GOT3 (cell line): Measurements from ENCODE around the gene SLC30A10.
"Not testable (repeated sequence)": the region's sequence is repeated elsewhere in the genome, so short reads cannot be mapped to it uniquely, and the experiment has no call there.

Experiments used
- DNase-seq: peaks from one replicate; lab custom pipeline; 2025; ENCODE audit warnings: mixed read lengths; lab: John Stamatoyannopoulos, UW

SLC30A10 gene

DNA sequence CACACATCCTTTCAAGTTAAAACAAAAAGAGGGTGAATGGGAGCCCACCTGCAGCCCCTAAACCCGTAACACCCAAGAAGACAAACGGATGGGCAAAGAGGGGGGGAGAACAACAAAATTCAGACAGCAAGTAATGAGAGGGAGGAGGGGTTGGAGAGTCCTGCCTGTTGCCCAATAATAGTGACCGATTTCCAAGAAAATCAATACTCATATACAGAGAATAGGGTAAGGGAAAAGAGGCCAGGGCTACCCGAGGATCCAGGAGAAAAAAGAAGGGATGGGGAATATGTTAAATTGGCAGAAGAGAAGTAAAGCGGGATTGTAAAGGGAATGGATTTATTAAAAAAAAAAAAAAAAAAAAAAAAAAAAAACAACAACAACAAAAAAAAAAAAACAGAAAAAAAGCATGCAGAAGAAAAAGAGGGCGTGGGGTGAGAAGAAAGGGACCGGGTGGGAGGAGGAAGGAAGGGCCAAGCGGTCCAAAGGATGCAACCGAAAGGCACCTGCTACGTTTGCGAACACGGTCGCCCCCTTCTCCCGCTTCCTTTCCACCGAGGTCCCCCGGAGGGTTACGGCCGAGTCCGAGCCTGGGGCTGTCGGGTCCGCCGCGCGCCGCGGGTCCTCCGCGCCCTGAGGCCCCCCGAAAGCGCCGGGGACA, 930 bp downstream of the SLC30A10 start:
- DNase-seq: no peak

DNA sequence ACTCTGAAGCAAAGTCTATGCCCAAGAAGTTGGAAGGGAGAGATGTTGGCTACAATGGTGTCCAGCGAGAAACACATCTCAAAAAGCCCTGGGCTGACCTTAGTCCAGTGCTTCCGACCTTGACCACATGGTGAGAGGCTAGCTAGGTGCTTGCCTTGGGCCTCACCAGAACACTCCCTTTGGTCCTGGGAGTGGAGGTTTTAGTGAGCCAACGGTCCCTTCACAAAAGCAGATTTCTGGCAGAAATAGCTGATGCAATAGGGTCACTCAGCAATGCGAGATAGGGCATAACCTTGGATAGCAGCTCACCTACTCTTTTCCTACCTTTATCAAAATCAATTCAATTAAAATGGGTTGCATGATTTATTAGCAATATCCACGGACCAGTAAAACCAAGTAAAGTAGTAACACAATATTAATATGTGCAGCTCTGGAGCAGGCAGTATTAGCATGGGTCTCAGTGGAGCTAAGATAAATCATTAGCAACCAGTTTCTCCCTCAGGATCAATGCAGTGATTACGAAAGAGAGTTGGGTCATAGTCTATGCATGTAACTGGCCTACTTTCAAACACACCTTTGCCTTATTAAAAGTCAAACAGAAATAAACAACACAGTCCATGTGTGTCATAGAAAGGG, 1.9 kb downstream of the SLC30A10 start:
- no peak for DNase-seq

DNA sequence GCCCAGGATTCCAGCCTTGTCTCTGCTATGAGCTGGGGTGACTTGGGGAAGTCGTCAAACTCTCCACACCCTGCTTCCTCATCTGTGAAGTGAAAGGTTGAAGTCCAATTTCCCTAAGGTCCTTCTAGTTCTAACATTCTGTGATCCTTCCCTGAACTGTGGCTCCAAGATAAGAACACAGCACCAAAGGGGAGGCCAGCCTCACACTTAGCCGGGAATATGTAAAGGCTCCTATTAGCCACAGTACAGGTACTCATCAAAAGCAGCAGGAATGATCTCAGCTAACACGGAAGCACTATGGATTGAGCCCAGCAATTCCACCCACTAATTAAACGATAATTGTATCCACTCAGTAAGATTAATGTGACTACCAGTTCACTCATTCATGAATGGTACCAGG, 4.0 kb downstream of the SLC30A10 start:
- no peak for DNase-seq

DNA sequence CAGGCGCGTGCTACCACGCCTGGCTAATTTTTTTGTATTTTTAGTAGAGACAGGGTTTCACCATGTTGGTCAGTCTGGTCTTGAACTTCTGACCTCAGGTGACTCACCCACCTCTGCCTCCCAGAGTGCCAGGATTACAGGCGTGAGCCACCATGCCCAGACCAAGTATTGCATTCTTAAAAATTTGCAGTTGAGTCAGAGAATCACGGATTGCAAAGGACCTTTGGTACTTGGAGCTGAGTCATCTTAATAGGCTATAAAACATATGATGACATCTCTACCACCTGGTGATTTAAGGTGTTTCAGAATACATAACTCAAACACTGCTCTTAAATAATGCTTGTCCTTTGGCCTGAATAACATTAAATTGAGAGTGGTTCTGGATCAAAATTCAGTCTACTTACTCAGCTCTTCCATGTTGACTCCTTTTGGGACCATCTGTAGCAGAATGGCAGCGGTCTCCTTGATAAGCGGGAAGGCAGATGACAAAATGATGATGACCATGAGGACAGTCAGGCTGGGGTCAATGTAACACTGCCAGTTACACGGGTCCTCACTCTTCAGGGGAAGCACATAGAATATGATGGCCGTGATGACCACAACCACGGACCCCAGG, 10.4 kb downstream of the SLC30A10 start:
- DNase-seq: no peak

DNA sequence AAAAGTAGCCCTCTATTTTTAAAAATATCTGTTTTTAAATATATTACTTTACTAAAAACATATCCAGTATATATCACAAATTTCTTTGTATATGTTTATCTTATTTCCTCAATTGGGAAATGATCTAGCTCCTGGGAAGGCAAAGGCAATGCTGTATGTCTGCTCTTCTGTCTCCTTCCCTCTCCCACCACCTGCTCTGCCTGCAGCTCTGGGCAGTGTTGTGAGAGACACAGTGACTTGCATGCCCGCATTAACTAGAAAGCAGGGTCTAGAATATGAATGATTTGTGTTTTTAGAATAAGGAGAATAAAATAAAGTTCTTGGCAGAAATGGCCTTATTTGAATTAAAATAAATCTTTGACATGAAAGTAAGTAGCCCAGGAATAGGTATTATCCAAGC, 11.1 kb downstream of the SLC30A10 start:
- DNase-seq: no peak

DNA sequence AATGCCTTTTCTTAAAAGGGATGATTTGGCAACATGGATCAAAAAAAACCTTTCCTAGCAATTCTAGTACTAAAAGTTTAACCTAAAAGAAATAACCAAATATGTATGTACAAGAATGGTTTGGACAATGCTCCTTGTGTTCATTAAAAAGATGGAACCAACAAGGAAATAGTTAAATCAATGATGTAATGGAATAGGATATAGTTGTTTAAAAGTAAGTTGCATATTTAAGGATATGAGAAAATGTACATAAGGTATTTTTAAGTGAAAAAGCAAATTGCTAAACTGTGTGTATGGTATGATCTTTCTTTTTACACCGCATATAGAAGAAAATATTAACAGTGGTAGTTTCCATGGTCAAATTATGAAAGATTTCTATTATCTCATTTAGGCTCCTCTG, 12.1 kb downstream of the SLC30A10 start:
- no peak for DNase-seq

DNA sequence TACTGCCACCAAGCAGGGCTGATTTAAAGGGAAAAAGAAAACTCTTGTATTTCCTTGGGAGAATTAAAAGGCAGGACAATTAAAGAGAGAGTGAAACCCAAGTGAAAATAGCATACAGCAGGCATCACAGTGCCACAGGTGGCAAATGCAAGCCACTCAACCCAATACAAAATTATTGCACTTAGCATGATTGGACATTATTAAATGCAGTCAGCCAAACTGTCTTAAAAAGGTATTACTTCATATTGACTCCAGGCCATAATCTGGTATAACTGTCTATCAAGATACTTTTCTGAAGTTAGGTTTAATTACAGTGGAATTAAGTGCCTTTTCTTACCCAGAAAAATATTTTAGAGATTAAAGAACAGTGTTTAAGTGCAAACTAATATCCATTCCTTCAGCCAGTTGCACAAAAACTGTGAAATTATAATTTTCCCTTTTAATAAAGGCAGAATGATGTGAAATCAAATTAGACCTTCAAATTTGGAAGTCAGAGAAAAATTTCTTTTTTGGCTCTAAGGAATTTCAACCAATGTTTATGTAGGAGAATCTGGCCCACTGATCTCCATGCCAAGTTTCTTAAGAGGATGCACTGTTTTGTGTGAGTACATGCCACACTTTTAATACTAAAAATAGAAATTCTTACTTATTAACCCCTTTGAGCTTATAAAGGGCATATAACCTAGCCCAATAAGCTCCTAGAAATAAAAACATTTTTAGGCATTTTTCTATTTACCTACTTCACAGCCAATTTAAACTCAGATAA, 15.2 kb downstream of the SLC30A10 start:
- no peak for DNase-seq

DNA sequence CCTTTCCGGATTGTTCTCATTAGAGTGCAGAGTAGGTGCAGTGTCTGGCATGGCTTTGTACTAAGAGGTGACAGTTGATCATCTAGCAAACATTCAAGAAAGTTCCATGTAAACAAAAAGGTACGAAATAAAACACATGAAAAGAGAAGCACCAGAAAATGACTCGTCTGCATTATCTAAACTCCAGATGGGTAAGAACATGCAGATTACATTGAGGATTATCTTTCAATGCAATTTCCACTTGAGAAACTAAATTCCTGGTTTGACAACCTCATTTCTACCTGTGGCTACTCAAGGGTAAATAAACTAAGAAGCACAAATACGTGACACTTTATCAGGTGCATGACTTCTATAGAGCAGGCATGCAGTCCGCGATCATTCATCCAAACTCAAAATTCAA, 17.6 kb downstream of the SLC30A10 start:
- DNase-seq: no peak

DNA sequence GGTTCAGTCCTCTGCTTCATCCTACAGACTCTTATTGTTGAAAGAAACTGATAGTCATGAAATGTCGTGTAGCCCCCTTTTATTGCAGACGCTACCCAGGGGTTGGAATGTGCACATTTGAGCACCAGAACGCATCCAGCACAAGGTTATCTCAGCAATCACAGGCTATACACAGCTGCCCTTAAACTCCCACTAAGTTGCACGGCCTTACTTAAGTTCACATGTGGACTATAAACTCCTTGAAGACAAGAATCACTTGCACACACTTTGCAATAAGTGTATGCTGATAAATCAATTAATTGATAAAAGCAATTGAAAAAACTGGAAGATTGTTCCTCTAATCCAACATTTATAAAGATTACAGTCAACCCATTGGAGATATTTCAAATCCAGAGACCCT, 18.9 kb downstream of the SLC30A10 start:
- no peak for DNase-seq

DNA sequence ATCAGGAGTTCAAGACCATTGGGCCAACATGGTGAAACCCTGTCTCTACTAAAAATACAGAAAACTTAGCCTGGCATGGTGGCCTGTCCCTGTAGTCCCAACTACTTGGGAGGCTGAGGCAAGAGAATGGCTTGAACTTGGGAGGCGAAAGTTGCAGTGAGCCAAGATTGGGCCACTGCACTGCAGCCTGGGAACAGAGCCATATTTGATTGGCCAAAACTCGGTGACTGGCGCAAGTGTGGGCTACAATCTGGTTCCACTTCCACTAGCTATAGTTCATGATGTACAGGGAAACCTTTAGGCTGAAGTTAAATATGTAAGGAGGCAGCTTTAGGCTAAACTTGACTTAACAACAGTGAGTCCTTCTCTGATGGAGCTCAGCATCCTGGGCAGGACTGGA, 20.2 kb downstream of the SLC30A10 start:
- DNase-seq: no peak

DNA sequence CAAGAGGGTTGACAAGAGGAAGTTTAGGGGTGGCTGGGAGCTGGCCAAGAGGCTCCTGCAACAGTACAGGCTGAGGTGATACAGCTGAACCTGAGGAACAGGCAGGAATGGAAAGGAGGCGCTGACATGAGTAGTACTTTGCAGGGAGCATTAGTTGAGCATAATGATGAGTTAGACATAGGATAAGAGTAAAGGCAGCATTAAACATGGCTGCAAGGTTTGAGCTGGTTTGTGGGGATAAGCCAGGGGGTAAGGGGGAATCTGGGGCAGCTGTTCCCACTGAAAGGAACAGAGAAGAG, 20.6 kb downstream of the SLC30A10 start:
- DNase-seq: no peak

DNA sequence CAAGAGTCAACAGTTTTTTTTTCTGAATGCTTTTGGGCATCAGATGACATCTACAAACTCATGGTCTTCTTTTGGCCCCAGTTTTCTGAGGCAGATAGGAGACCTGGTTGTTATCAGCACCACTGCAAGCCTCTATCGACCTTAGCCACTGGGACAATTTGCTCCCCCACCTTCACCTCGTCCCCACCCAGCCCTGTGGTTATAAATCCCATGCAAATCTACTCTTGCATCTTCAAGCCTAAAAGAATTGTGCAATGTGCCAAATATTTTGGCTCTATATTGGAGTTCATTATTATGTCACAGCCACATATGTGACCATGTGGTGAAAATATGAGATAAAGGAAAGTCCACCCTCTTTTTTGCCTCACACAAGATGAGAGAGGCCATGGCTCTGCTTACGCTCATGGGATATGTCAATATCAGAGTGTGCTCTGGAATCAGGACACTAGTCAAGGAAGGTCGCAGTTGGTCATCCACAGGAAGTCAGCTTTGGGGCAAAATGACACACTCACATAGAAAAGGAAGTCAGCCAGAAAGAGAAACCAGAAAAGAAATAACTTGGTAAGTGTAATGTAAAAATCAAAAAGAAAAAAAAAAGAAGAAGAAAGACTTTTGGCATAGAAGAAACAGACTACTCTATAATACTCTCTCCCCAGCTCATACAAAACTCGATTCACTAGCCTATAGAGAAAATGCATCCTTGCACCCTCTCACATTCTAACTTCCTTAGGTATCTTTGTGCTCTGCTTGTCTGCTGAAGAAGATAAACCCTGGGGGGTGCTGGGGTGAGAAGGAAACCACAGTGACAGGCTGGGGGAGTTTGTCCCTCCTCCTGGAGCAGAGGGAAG, 21.2 kb downstream of the SLC30A10 start:
- DNase-seq: no peak

DNA sequence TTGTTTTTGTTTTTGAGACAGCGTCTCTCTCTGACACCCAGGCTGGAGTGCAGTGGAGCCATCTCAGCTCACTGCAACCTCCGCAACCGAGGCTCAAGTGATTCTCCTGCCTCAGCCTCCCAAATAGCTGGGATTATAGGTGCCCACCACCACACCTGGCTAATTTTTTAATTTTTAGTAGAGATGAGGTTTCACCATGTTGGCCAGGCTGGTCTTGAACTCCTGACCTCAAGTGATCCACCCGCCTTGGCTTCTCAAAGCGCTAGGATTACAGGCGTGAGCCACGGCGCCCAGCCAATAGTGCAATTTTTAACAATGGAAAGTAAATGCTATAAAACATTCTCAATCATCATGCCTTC, 21.8 kb downstream of the SLC30A10 start:
- DNase-seq: not testable (repeated sequence)

DNA sequence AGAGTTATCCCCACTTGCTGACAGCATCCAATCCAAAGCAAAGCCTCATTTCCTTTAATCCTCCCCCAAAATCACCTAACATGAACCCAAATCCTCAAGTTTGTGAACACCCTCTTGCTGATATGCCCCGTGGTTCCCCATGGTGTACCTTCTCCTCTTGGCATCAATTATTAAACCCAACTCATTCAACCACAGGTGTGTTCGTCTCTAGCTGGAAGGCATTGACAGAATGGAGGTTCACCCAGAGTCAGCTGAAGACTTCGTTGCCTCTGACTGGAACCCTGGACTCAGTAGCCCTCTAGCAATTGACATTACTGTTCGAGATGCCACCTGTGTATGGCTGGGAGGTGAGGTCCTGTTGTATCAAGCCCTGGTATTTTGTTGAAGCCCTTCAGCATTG, 22.8 kb downstream of the SLC30A10 start:
- no peak for DNase-seq

DNA sequence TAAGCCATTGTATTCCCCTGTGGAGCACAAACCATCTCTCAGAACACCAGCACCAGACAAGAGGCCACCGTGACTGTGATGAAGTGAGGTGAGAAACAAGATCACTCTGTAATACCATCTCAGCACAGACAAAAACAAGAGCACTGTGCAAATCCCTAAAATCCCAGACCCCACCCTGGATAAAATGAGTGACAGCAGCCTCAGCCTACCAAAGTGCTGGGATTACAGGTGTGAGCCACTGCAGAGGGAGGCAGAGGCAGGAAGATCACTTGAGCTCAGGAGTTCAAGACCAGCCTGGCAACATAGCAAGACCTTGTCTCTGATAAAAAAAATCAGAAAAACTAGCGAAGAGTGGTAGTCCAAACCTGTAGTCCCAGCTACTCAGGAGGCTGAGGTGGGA, 23.4 kb downstream of the SLC30A10 start:
- no peak for DNase-seq

DNA sequence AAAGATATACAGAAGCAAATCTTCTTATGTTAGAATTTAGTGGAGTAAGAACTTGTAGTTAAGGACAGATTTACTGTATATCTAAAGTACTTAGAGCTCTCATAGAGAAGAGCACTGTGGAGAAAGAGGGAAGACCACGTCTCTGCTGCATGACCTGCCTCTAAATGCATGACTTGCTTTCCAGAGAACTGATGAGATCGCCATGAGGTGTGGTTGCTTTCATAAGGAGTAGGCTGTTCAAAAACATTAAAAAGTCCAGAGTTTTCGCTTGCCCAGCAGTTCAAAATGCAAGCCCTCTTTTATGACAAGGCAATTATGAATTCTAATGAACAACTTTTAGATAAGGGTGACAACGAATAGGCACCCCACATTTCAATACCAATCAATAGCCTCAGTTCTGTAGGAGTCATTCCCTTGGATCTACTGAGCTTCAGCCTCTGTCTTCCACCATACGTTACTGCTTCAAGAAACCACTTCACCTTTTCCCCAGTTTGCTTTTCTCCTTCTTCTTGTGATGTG, 24.9 kb downstream of the SLC30A10 start:
- DNase-seq: no peak

DNA sequence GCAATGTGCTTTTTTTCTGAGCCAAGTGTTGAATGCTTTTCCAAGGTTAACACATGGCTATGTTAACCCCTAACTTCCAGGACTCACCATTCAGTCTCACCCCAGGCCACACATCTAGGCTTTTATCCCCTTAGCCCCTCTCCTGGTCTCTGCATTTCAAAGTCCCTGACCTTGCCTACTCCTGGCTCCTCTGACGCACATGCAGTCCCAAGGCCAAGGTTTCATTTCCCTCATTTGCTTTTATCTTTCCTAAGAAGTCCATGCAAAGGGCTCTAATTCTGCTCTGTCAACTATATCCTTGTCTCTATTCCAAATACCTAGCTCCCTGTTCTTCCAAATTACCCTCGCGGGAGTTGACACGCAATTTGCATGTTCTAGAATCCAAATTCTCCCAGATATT, 25.4 kb downstream of the SLC30A10 start:
- DNase-seq: no peak

DNA sequence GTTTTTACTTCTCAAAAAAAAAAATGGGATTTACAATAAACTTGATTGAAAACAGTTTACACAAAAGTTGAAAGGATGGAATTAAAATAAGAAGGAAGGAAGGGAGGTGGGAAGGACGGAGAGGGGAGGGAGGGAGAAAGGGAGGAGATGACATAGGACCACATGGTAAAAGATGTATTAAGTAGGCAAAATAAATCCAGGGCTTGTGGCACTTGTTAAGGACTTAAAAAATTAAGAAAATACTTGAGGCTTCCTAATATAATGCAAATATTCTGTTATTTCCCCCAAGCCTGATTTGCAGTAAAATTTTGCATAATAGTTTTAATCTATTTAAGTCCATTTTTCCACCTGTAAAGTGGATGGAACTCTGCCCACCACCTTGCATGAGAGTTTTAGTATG, 27.5 kb downstream of the SLC30A10 start:
- no peak for DNase-seq

DNA sequence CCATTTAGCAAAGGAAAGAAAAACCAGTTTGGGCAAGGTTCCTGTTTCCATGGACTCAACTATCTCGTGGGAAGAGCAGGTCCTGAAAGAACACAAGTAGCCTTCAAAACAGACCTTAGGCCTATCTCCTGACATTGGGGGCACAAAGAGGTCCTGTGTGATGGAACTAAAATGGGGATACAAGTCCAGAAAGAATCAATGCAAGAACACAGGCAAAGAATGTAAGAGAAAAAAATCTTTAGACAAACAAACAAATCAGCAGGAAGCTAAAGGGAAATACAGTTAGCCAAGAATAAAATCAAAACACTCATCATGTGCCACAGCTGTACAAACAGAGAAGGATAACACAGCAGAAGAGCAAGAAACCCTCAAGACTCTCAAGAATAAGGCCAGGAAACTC, 28.2 kb downstream of the SLC30A10 start:
- DNase-seq: no peak

DNA sequence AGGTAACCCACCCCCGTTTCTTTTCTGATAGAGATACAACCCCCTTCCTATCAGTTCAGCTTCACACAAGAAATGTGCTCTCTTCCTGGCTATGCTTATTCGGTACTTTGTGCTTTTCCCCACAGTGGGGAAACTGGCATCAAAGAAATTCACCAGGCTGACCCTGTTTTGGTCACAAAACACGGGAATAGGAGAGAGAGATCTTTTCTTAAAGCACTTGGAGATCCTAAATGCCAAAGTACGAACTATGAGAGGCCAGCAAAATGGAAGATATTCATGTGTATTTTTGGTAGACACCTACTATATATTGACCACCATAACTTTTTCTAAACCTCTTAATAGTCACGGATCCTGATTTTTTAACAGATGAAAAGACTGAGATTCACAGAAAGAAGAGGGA, 30.0 kb downstream of the SLC30A10 start:
- DNase-seq: no peak

DNA sequence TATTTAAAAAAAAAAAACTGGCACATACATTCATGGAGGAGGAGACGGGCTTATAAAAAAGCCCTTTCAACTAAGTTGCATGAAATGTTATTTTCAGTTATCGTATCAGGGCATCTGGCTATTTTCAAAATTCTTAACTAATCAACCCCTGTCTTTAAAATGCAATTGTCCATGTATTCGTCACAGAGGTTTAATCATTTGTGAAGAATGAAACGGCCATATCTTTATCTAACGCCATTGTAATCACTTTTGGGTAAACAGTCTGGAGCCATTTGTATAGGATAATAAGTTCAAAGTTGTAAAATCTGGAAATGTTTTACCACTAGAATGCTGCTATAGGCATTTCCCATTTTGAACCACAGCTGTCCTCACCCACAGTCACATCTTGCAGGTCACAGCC, 30.4 kb downstream of the SLC30A10 start:
- no peak for DNase-seq

DNA sequence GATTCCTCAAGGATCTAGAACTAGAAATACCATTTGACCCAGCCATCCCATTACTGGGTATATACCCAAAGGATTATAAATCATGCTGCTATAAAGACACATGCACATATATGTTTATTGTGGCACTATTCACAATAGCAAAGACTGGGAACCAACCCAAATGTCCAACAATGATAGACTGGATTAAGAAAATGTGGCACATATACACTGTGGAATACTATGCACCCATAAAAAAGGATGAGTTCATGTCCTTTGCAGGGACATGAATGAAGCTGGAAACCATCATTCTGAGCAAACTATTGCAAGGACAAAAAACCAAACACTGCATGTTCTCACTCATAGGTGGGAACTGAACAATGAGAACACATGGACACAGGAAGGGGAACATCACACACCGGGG, 36.1 kb downstream of the SLC30A10 start:
- DNase-seq: not testable (repeated sequence)
